ENCODE data around the gene CD200R1L. TPM values are rescaled to one million over a fixed set of nuclear protein-coding genes. Genes with fewer than 3 reads are reported as not detected.

CD200R1L gene
- polyA plus RNA-seq, 2 donors = not detected

- H3K27ac ChIP-seq (ENCODE audit: low read depth in 2 of 2, low read length in 1 of 2) = no peak overlapping the region
- H3K27me3 ChIP-seq (ENCODE audit: control insufficient read depth in 1 of 2, insufficient read depth in 2 of 2, low read length in 2 of 2) = no peaks in the 10 kb centered on the region
- H3K36me3 ChIP-seq (ENCODE audit: control insufficient read depth in 2 of 2, insufficient read depth in 2 of 2, low read length in 1 of 2) = no peaks in the 10 kb centered on the region
- no peak overlapping the region for H3K4me3 ChIP-seq (ENCODE audit: low read depth in 1 of 2, low read length in 2 of 2)
- H3K9me3 ChIP-seq (ENCODE audit: control insufficient read depth in 2 of 2, insufficient read depth in 1 of 2, low read depth in 1 of 2, low read length in 1 of 2) = no peaks in the 10 kb centered on the region
- no peaks in the 10 kb centered on the region for H3K4me1 ChIP-seq (ENCODE audit: control insufficient read depth in 2 of 2, insufficient read depth in 2 of 2, low read length in 1 of 2)
Observed at GRCh38 chr3:112802338-112802737, 44.3 kb downstream of the CD200R1L start.

- H3K9me3 ChIP-seq (ENCODE audit: control insufficient read depth in 2 of 2, insufficient read depth in 1 of 2, low read depth in 1 of 2, low read length in 1 of 2) = no peaks in the 10 kb centered on the region
- H3K4me1 ChIP-seq (ENCODE audit: control insufficient read depth in 2 of 2, insufficient read depth in 2 of 2, low read length in 1 of 2) = no peaks in the 10 kb centered on the region
- peak overlapping the region; percentile 49 to 57 for H3K27ac ChIP-seq (ENCODE audit: low read depth in 2 of 2, low read length in 1 of 2)
- no peaks in the 10 kb centered on the region for H3K36me3 ChIP-seq (ENCODE audit: control insufficient read depth in 2 of 2, insufficient read depth in 2 of 2, low read length in 1 of 2)
- no peak overlapping the region for H3K4me3 ChIP-seq (ENCODE audit: low read depth in 1 of 2, low read length in 2 of 2)
- H3K27me3 ChIP-seq (ENCODE audit: control insufficient read depth in 1 of 2, insufficient read depth in 2 of 2, low read length in 2 of 2) = no peaks in the 10 kb centered on the region
Observed at GRCh38 chr3:112799946-112800345, 46.7 kb downstream of the CD200R1L start.

GRCh38 chr3:112794622-112795172 lies 52.0 kb downstream of the CD200R1L start:
- Histone ChIP-seq H3K27me3 (ENCODE audit: control insufficient read depth in 1 of 2, insufficient read depth in 2 of 2, low read length in 2 of 2) (no peaks in the 10 kb centered on the region), H3K36me3 (ENCODE audit: control insufficient read depth in 2 of 2, insufficient read depth in 2 of 2, low read length in 1 of 2) (no peaks in the 10 kb centered on the region), H3K4me1 (ENCODE audit: control insufficient read depth in 2 of 2, insufficient read depth in 2 of 2, low read length in 1 of 2) (no peaks in the 10 kb centered on the region), H3K4me3 (ENCODE audit: low read depth in 1 of 2, low read length in 2 of 2) (no peak overlapping the region), H3K27ac (ENCODE audit: low read depth in 2 of 2, low read length in 1 of 2) (no peak overlapping the region), H3K9me3 (ENCODE audit: control insufficient read depth in 2 of 2, insufficient read depth in 1 of 2, low read depth in 1 of 2, low read length in 1 of 2) (no peaks in the 10 kb centered on the region)
- WGBS, 2 donors = 50 to 61% methylated on average over 6 of the region's 6 CpGs

GRCh38 chr3:112793326-112794081 lies 53.2 kb downstream of the CD200R1L start:
- no peaks in the 10 kb centered on the region for H3K9me3 ChIP-seq (ENCODE audit: control insufficient read depth in 2 of 2, insufficient read depth in 1 of 2, low read depth in 1 of 2, low read length in 1 of 2)

GRCh38 chr3:112791736-112792135 lies 54.9 kb downstream of the CD200R1L start:
- H3K4me3 ChIP-seq (ENCODE audit: low read depth in 1 of 2, low read length in 2 of 2) = no peak overlapping the region

More at GRCh38 chr3:112793326-112794081, 53.2 kb downstream of the CD200R1L start:
- no peak overlapping the region for H3K27ac ChIP-seq (ENCODE audit: low read depth in 2 of 2, low read length in 1 of 2)
- no peaks in the 10 kb centered on the region for H3K36me3 ChIP-seq (ENCODE audit: control insufficient read depth in 2 of 2, insufficient read depth in 2 of 2, low read length in 1 of 2)
- H3K4me1 ChIP-seq (ENCODE audit: control insufficient read depth in 2 of 2, insufficient read depth in 2 of 2, low read length in 1 of 2) = no peaks in the 10 kb centered on the region
- WGBS, 2 donors = 64 to 66% methylated on average over 3 of the region's 3 CpGs
- H3K27me3 ChIP-seq (ENCODE audit: control insufficient read depth in 1 of 2, insufficient read depth in 2 of 2, low read length in 2 of 2) = no peaks in the 10 kb centered on the region
- H3K4me3 ChIP-seq (ENCODE audit: low read depth in 1 of 2, low read length in 2 of 2) = no peak overlapping the region

GRCh38 chr3:112789787-112790186 lies 56.9 kb downstream of the CD200R1L start:
- 76 to 79% methylated on average over 3 of the region's 3 CpGs for WGBS, 2 donors
- H3K27me3 ChIP-seq (ENCODE audit: control insufficient read depth in 1 of 2, insufficient read depth in 2 of 2, low read length in 2 of 2) = no peaks in the 10 kb centered on the region
- H3K4me1 ChIP-seq (ENCODE audit: control insufficient read depth in 2 of 2, insufficient read depth in 2 of 2, low read length in 1 of 2) = no peaks in the 10 kb centered on the region
- no peak overlapping the region for H3K27ac ChIP-seq (ENCODE audit: low read depth in 2 of 2, low read length in 1 of 2)
- no peaks in the 10 kb centered on the region for H3K36me3 ChIP-seq (ENCODE audit: control insufficient read depth in 2 of 2, insufficient read depth in 2 of 2, low read length in 1 of 2)
- H3K4me3 ChIP-seq (ENCODE audit: low read depth in 1 of 2, low read length in 2 of 2) = no peak overlapping the region
- H3K9me3 ChIP-seq (ENCODE audit: control insufficient read depth in 2 of 2, insufficient read depth in 1 of 2, low read depth in 1 of 2, low read length in 1 of 2) = no peaks in the 10 kb centered on the region

More at GRCh38 chr3:112791736-112792135, 54.9 kb downstream of the CD200R1L start:
- H3K27me3 ChIP-seq (ENCODE audit: control insufficient read depth in 1 of 2, insufficient read depth in 2 of 2, low read length in 2 of 2) = no peaks in the 10 kb centered on the region
- no peaks in the 10 kb centered on the region for H3K9me3 ChIP-seq (ENCODE audit: control insufficient read depth in 2 of 2, insufficient read depth in 1 of 2, low read depth in 1 of 2, low read length in 1 of 2)
- no peak overlapping the region for H3K27ac ChIP-seq (ENCODE audit: low read depth in 2 of 2, low read length in 1 of 2)
- 92 to 97% methylated on average over 2 of the region's 2 CpGs for WGBS, 2 donors
- H3K36me3 ChIP-seq (ENCODE audit: control insufficient read depth in 2 of 2, insufficient read depth in 2 of 2, low read length in 1 of 2) = no peaks in the 10 kb centered on the region
- no peaks in the 10 kb centered on the region for H3K4me1 ChIP-seq (ENCODE audit: control insufficient read depth in 2 of 2, insufficient read depth in 2 of 2, low read length in 1 of 2)

- no peaks in the 10 kb centered on the region for H3K9me3 ChIP-seq (ENCODE audit: control insufficient read depth in 2 of 2, insufficient read depth in 1 of 2, low read depth in 1 of 2, low read length in 1 of 2)
- no peaks in the 10 kb centered on the region for H3K36me3 ChIP-seq (ENCODE audit: control insufficient read depth in 2 of 2, insufficient read depth in 2 of 2, low read length in 1 of 2)
- no peaks in the 10 kb centered on the region for H3K4me1 ChIP-seq (ENCODE audit: control insufficient read depth in 2 of 2, insufficient read depth in 2 of 2, low read length in 1 of 2)
- 91 to 93% methylated on average over 3 of the region's 3 CpGs for WGBS, 2 donors
- H3K4me3 ChIP-seq (ENCODE audit: low read depth in 1 of 2, low read length in 2 of 2) = no peak overlapping the region
- H3K27me3 ChIP-seq (ENCODE audit: control insufficient read depth in 1 of 2, insufficient read depth in 2 of 2, low read length in 2 of 2) = no peaks in the 10 kb centered on the region
- no peak overlapping the region for H3K27ac ChIP-seq (ENCODE audit: low read depth in 2 of 2, low read length in 1 of 2)
Observed at GRCh38 chr3:112786881-112787579, 59.6 kb downstream of the CD200R1L start.

- WGBS, 2 donors = 26 to 27% methylated on average over 2 of the region's 2 CpGs
- Histone ChIP-seq H3K27ac (ENCODE audit: low read depth in 2 of 2, low read length in 1 of 2) (no peak overlapping the region), H3K4me3 (ENCODE audit: low read depth in 1 of 2, low read length in 2 of 2) (no peak overlapping the region), H3K36me3 (ENCODE audit: control insufficient read depth in 2 of 2, insufficient read depth in 2 of 2, low read length in 1 of 2) (no peaks in the 10 kb centered on the region), H3K9me3 (ENCODE audit: control insufficient read depth in 2 of 2, insufficient read depth in 1 of 2, low read depth in 1 of 2, low read length in 1 of 2) (no peaks in the 10 kb centered on the region), H3K27me3 (ENCODE audit: control insufficient read depth in 1 of 2, insufficient read depth in 2 of 2, low read length in 2 of 2) (no peaks in the 10 kb centered on the region), H3K4me1 (ENCODE audit: control insufficient read depth in 2 of 2, insufficient read depth in 2 of 2, low read length in 1 of 2) (no peaks in the 10 kb centered on the region)
Observed at GRCh38 chr3:112786002-112786590, 60.6 kb downstream of the CD200R1L start.

- Histone ChIP-seq H3K9me3 (ENCODE audit: control insufficient read depth in 2 of 2, insufficient read depth in 1 of 2, low read depth in 1 of 2, low read length in 1 of 2) (no peaks in the 10 kb centered on the region), H3K27me3 (ENCODE audit: control insufficient read depth in 1 of 2, insufficient read depth in 2 of 2, low read length in 2 of 2) (no peaks in the 10 kb centered on the region), H3K4me1 (ENCODE audit: control insufficient read depth in 2 of 2, insufficient read depth in 2 of 2, low read length in 1 of 2) (peaks cover 0 to 2% of the 10 kb centered on the region in 2 donors), H3K36me3 (ENCODE audit: control insufficient read depth in 2 of 2, insufficient read depth in 2 of 2, low read length in 1 of 2) (no peaks in the 10 kb centered on the region), H3K27ac (ENCODE audit: low read depth in 2 of 2, low read length in 1 of 2) (no peak overlapping the region), H3K4me3 (ENCODE audit: low read depth in 1 of 2, low read length in 2 of 2) (no peak overlapping the region)
- WGBS, 2 donors = 66 to 77% methylated on average over 9 of the region's 9 CpGs
Observed at GRCh38 chr3:112785321-112786001, 61.2 kb downstream of the CD200R1L start.
